ENCODE measurements around the gene U2AF2.

U2AF2 gene

DNA sequence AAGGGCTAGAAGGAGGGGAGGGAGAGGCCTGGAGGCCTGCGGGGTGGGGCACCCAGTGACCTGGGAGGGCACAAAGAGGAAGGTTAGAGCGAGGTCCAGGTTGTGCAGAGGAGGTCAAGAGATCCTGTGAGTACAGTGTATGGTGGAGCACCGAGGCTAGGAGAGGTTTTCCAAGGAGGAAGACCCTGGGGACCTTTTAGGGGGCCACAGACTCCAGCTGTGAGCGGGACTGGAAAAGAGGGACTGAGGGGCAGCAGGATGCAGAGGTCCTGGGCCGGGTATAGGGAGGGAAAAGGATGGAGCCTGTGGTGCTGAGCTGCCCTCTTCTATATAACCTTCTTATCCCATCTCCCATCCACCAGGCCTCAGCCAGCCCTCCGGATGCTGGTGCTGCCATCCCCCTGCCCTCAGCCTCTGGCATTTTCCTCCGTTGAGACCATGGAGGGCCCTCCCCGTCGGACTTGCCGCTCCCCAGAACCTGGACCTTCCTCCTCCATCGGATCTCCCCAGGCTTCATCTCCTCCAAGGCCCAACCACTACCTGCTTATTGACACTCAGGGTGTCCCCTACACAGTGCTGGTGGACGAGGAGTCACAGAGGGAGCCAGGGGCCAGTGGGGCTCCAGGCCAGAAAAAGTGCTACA lies 10.5 kb upstream of the U2AF2 start:
- Mint-ChIP-seq H3K9me3 (no peaks in the 10 kb centered on the region), H3K27ac (peak overlapping the region; percentile 93), H3K27me3 (ENCODE audit: low read depth) (no peaks in the 10 kb centered on the region), H3K4me3 (peak overlapping the region; percentile 96), H3K36me3 (ENCODE audit: low read depth) (peaks cover 9% of the 10 kb centered on the region), H3K4me1 (ENCODE audit: low read depth) (peaks cover 31% of the 10 kb centered on the region)

DNA sequence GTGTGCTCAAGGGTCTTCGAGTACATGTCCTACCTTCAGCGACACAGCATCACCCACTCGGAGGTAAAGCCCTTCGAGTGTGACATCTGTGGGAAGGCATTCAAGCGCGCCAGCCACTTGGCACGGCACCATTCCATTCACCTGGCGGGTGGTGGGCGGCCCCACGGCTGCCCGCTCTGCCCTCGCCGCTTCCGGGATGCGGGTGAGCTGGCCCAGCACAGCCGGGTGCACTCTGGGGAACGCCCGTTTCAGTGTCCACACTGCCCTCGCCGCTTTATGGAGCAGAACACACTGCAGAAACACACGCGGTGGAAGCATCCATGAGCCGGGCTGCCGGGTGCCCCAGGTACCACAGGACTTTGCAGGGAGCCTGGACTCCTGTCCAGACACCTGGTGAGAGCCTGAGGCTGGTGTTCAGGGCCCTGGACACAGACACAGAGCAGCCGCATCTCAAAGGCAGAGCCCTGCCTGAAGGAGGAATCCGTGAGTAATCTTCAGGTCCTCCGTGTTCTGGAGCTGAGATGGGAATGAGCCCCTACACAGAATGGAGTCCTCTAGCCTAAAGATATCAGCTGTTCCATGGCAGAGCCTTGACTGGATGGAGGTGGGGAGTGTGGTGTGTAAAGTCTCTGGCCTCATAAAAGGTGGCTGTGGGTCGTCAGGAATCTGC lies 9.9 kb upstream of the U2AF2 start:
- Mint-ChIP-seq H3K27me3 (ENCODE audit: low read depth) (no peaks in the 10 kb centered on the region), H3K4me1 (ENCODE audit: low read depth) (peaks cover 35% of the 10 kb centered on the region), H3K27ac (no peak overlapping the region), H3K9me3 (no peaks in the 10 kb centered on the region), H3K36me3 (ENCODE audit: low read depth) (peaks cover 12% of the 10 kb centered on the region), H3K4me3 (peak overlapping the region; percentile 96)

- H3K4me3 Mint-ChIP-seq = peak overlapping the region; percentile 40
- H3K4me1 Mint-ChIP-seq (ENCODE audit: low read depth) = peaks cover 31% of the 10 kb centered on the region
- no peaks in the 10 kb centered on the region for H3K27me3 Mint-ChIP-seq (ENCODE audit: low read depth)
- H3K9me3 Mint-ChIP-seq = no peaks in the 10 kb centered on the region
- H3K27ac Mint-ChIP-seq = peak overlapping the region; percentile 36
- H3K36me3 Mint-ChIP-seq (ENCODE audit: low read depth) = peaks cover 12% of the 10 kb centered on the region
These were observed 9.3 kb upstream of the U2AF2 start for GRCh38 chr19:55645512-55645881.

DNA sequence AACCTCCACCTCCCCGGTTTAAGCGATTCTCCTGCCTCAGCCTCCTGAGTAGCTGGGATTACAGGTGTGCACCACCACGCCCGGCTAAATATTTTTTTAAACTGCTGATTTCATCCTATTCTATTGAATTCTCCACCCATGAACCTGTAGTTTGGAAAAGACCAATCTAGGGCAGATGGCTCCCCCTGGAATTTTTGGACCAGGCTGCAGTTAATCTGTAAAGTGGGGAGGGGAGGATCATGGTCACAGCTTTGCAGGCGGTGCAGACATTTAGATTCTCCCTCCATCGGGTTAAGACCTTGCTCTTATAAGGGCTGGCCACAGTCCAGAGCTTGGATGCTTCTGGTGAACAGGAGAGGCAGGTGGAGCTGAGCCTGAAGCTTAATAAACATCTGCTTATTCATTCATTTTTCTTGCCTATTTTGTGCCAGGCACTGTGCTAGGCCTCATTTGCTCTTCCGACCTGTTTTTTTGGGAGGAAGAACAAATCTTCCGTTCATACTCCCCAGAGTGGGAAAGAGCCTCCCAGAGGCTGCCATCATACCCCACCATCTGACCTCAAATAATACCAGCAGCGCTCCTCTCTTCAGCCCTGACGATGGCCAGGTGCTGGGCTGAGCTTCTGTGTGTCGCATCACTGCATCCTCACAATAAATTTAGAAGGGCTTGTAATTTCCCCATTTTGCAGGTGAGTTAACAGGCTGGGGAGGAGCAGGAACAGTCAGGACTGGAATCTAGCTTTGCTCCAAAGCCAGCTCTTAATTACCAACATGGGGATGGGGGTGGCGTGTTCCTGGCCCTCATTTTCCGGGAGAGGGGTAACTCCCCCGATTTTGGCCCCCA lies 7.7 kb upstream of the U2AF2 start:
- Mint-ChIP-seq H3K4me1 (ENCODE audit: low read depth) (peaks cover 26% of the 10 kb centered on the region), H3K4me3 (peak overlapping the region; percentile 79), H3K36me3 (ENCODE audit: low read depth) (peaks cover 16% of the 10 kb centered on the region), H3K27me3 (ENCODE audit: low read depth) (no peaks in the 10 kb centered on the region), H3K27ac (peak overlapping the region; percentile 31), H3K9me3 (no peaks in the 10 kb centered on the region)

DNA sequence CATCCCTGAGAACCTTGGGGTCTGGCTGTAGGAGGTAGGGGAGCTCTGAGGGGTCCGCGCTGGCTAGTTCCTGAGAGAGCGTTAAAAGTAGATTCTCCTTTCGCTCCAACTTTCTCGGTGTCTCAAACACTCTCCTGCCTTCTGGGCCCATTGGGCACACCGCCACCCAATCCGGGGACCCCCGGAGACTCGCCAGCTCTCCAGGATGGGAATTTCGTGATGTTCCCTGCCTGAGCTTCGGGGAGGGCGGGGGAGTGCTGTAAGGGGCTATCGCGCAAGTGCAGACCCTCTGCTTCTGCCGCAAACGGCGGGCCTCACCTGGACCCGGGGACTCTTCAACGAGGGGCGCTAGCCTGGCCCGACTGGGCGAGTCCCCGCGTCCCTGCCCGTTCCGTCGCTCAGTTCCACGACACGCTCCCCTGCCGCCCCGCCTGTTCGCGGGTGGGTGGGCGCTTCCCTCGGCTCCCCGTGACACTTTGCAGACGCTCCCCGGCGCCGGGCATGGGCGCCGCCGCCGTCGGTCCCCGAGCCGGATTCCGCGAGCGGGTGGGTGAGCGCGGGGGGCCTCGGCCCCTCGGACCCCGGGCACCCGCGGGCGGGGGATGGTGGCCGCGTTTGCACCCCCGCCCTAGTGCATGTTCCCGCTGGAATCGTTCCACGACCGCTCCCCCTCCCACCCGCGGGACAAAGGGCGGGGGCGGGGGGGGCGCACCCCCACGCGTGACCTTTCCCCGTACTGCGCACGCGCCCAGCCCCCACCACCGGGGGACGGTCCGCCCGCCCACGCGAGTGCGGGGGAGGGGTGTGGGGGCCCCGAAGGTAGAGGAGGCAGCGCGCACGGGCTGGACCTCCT lies 6.9 kb upstream of the U2AF2 start, which contains the start of gene CCDC106:
TSS of gene CCDC106 (plus strand) at position 481 of the 853 bp plus-strand sequence. CDS start 835 bp downstream, outside the sequence.
- Mint-ChIP-seq H3K4me1 (ENCODE audit: low read depth) (peaks cover 23% of the 10 kb centered on the region), H3K4me3 (peak within 1 kb of the TSS; percentile 79), H3K27me3 (ENCODE audit: low read depth) (no peaks in the 10 kb centered on the region), H3K27ac (peak within 1 kb of the TSS; percentile 65), H3K36me3 (ENCODE audit: low read depth) (peaks cover 17% of the 10 kb centered on the region), H3K9me3 (no peaks in the 10 kb centered on the region)

DNA sequence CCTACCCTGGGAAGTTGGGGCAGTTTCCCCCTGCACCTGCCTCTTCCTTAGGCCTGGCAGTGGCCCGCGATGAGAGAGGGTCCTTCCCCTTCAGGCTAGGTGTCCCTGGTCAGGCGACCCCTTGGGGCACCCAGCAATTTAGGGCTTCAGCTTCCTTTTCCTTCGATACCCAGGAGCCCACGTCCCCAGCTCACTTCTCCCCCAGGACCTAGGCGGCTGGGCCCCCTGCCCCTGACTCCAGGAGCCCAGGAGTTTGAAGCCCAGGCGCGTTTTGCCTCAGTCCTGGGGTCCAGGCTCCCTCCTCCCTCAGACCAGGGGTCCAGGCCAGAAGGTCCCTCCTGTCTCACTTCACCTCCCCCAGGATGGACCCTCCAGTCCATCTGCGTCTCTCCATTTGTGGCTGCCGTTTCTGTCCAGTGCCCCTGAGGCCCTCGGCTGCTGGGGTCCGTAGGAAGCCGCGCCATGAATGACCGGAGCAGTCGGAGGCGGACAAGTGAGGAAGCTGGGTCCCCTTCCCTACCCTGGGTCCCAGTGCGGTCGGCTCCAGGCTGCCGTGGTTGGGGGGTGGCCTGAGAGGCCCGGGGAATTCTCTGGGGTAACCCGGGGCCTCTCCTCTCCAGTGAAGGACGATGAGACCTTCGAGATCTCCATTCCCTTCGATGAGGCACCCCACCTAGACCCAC lies 6.1 kb upstream of the U2AF2 start:
- H3K9me3 Mint-ChIP-seq = no peaks in the 10 kb centered on the region
- H3K4me3 Mint-ChIP-seq = peak overlapping the region; percentile 76
- H3K27me3 Mint-ChIP-seq (ENCODE audit: low read depth) = no peaks in the 10 kb centered on the region
- H3K27ac Mint-ChIP-seq = peak overlapping the region; percentile 62
- H3K36me3 Mint-ChIP-seq (ENCODE audit: low read depth) = peaks cover 17% of the 10 kb centered on the region
- H3K4me1 Mint-ChIP-seq (ENCODE audit: low read depth) = peaks cover 18% of the 10 kb centered on the region

GRCh38 chr19:55649268-55650125 lies 5.3 kb upstream of the U2AF2 start:
- Mint-ChIP-seq H3K4me3 (peak overlapping the region; percentile 73), H3K9me3 (no peaks in the 10 kb centered on the region), H3K27ac (peak overlapping the region; percentile 34), H3K27me3 (ENCODE audit: low read depth) (no peaks in the 10 kb centered on the region), H3K4me1 (ENCODE audit: low read depth) (peaks cover 14% of the 10 kb centered on the region), H3K36me3 (ENCODE audit: low read depth) (peaks cover 17% of the 10 kb centered on the region)

GRCh38 chr19:55650126-55650557 lies 4.7 kb upstream of the U2AF2 start:
- no peaks in the 10 kb centered on the region for H3K27me3 Mint-ChIP-seq (ENCODE audit: low read depth)
- H3K4me3 Mint-ChIP-seq = peak overlapping the region; percentile 61
- no peaks in the 10 kb centered on the region for H3K9me3 Mint-ChIP-seq
- peaks cover 14% of the 10 kb centered on the region for H3K4me1 Mint-ChIP-seq (ENCODE audit: low read depth)
- H3K36me3 Mint-ChIP-seq (ENCODE audit: low read depth) = peaks cover 17% of the 10 kb centered on the region
- peak overlapping the region; percentile 34 for H3K27ac Mint-ChIP-seq

- Mint-ChIP-seq H3K27ac (no peak overlapping the region), H3K9me3 (no peaks in the 10 kb centered on the region), H3K4me3 (peak overlapping the region; percentile 61), H3K36me3 (ENCODE audit: low read depth) (peaks cover 16% of the 10 kb centered on the region), H3K27me3 (ENCODE audit: low read depth) (no peaks in the 10 kb centered on the region), H3K4me1 (ENCODE audit: low read depth) (peaks cover 12% of the 10 kb centered on the region)
These were observed 4.1 kb upstream of the U2AF2 start for GRCh38 chr19:55650602-55651230.

- H3K36me3 Mint-ChIP-seq (ENCODE audit: low read depth) = peaks cover 21% of the 10 kb centered on the region
- peaks cover 16% of the 10 kb centered on the region for H3K4me1 Mint-ChIP-seq (ENCODE audit: low read depth)
- H3K4me3 Mint-ChIP-seq = no peak overlapping the region
- H3K9me3 Mint-ChIP-seq = no peaks in the 10 kb centered on the region
- H3K27me3 Mint-ChIP-seq (ENCODE audit: low read depth) = no peaks in the 10 kb centered on the region
- H3K27ac Mint-ChIP-seq = no peak overlapping the region
These were observed 3.6 kb upstream of the U2AF2 start for GRCh38 chr19:55651236-55651635.

- peak overlapping the region; percentile 39 for H3K27ac Mint-ChIP-seq
These were observed 2.3 kb upstream of the U2AF2 start for GRCh38 chr19:55652311-55653128.

More at GRCh38 chr19:55652311-55653128, 2.3 kb upstream of the U2AF2 start:
- H3K4me1 Mint-ChIP-seq (ENCODE audit: low read depth) = peaks cover 20% of the 10 kb centered on the region
- no peak overlapping the region for H3K4me3 Mint-ChIP-seq
- H3K27me3 Mint-ChIP-seq (ENCODE audit: low read depth) = no peaks in the 10 kb centered on the region
- H3K9me3 Mint-ChIP-seq = no peaks in the 10 kb centered on the region
- H3K36me3 Mint-ChIP-seq (ENCODE audit: low read depth) = peaks cover 20% of the 10 kb centered on the region

All from T-helper 1 cell treated with Interleukin-12 subunit alpha and Interleukin-12 subunit beta and Interleukin-4 antibody, amounts not matched to agents 30 μg/mL and 1 μg/mL, for 36 hours (primary cell).